Adipocyte (in vitro differentiated cells): ENCODE results near the gene TM7SF3.
"Not testable (repeated sequence)": the region's sequence is repeated elsewhere in the genome, so short reads cannot be mapped to it uniquely, and the experiment has no call there.

Experiments used
- DNase-seq: peaks from one replicate; pipeline ENCODE4 v3.0.0-alpha.2; 2015; ENCODE audit warnings: low read depth
- H3K27me3 ChIP-seq: replicated peaks from 2 replicates; pipeline ENCODE4 v1.7.0; 2013; ENCODE audit warnings: mild to moderate bottlenecking, low read length, moderate library complexity; ENCODE audit not compliant: control insufficient read depth, insufficient read depth
- H3K36me3 ChIP-seq: 2 replicates; pipeline ENCODE4 v1.7.0; 2013; ENCODE audit warnings: low read length, mild to moderate bottlenecking, moderate library complexity; ENCODE audit not compliant: control insufficient read depth, insufficient read depth, severe bottlenecking
- H3K4me1 ChIP-seq: 2 replicates; pipeline ENCODE4 v1.7.0; 2013; ENCODE audit warnings: mild to moderate bottlenecking, low read length, moderate library complexity; ENCODE audit not compliant: control insufficient read depth, insufficient read depth
- H3K4me3 ChIP-seq: 2 replicates; pipeline ENCODE4 v1.7.0; 2013; ENCODE audit warnings: mild to moderate bottlenecking, low read length, moderate library complexity
- H3K9ac ChIP-seq: 2 replicates; pipeline ENCODE4 v1.7.0; 2013; ENCODE audit warnings: mild to moderate bottlenecking, low read length, moderate library complexity
- H3K9me3 ChIP-seq: 2 replicates; pipeline ENCODE4 v1.7.0; 2013; ENCODE audit warnings: mild to moderate bottlenecking, low read length, moderate library complexity; ENCODE audit not compliant: control insufficient read depth

The TM7SF3 gene

GRCh38 chr12:27014085-27014858 is at the start of gene TM7SF3:
Gene TM7SF3, minus strand, starts transcription at chr12:27014384. Its CDS starts 216 bp downstream, at chr12:27014168.
- Histone ChIP-seq H3K27me3 (no peaks in the 10 kb centered on the region), H3K9ac (peak within 1 kb of the TSS; percentile 93), H3K4me3 (peak within 1 kb of the TSS; percentile 99), H3K9me3 (no peaks in the 10 kb centered on the region), H3K4me1 (peaks cover 10% of the 10 kb centered on the region), H3K36me3 (no peaks in the 10 kb centered on the region)
- peak; percentile 97 for DNase-seq

DNA sequence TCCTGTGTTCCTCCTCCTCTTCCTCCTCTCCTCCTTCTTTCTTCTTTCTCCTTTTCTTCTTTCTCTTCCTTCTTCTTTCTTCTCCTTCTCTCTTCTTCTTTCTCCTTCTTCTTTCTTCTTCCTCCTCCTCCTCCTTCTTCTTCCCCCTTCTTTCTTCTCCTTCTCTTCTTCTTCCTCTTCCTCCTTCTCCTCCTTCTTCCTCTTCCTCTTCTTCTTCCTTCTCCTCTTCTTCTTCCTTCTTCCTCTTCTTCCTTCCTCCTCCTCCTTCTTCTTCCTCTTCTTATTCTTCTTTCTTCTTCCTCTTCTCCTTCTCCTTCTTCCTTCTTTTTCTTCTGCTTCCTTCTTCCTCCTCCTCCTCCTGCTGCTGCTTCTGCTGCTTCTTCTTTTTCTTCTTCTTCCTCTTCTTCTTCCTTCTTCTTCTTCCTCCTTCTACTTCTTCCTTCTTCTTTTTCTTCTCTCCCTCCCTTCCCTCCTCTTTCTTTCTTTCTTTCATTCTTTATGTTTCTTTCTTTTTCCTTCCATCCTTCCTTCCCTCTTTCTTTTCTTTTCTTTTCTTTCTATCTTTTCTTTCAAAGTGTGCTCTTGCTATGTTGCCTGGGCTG is 49.2 kb upstream of the TM7SF3 start:
- peaks cover 8% of the 10 kb centered on the region for H3K9me3 ChIP-seq
- no peak overlapping the region for H3K9ac ChIP-seq
- no peak overlapping the region for H3K4me3 ChIP-seq
- peaks cover 2% of the 10 kb centered on the region for H3K4me1 ChIP-seq
- no peaks in the 10 kb centered on the region for H3K36me3 ChIP-seq
- no peaks in the 10 kb centered on the region for H3K27me3 ChIP-seq
- DNase-seq, result no peak

GRCh38 chr12:27061317-27061716 is 47.1 kb upstream of the TM7SF3 start:
- no peak for DNase-seq
- H3K9me3 ChIP-seq, result peaks cover 8% of the 10 kb centered on the region
- no peaks in the 10 kb centered on the region for H3K36me3 ChIP-seq
- H3K27me3 ChIP-seq, result no peaks in the 10 kb centered on the region
- no peak overlapping the region for H3K9ac ChIP-seq
- H3K4me1 ChIP-seq, result peaks cover 2% of the 10 kb centered on the region
- H3K4me3 ChIP-seq, result no peak overlapping the region

DNA sequence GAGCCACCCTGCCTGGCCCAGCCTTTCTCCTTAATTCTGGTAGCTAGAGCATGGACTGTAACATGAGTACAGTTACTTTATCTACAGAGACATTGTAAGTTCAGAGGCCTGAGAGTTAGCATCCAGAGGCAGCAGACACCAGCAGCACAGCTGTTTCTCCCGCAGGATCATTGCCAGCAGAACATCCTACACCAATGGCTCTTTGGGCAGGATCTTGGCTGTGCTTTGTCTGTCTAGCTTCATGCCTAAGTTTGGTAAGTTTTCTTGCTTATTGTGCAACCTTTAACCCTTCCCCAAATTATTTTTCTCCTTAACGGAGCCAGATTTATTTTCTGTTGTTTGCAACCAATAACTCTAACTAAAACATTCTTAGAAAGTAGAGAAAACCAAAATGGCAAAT is 46.6 kb upstream of the TM7SF3 start:
- Histone ChIP-seq H3K4me3 (no peak overlapping the region), H3K9me3 (peaks cover 8% of the 10 kb centered on the region), H3K36me3 (no peaks in the 10 kb centered on the region), H3K9ac (no peak overlapping the region), H3K27me3 (no peaks in the 10 kb centered on the region), H3K4me1 (peaks cover 2% of the 10 kb centered on the region)
- DNase-seq, result no peak

DNA sequence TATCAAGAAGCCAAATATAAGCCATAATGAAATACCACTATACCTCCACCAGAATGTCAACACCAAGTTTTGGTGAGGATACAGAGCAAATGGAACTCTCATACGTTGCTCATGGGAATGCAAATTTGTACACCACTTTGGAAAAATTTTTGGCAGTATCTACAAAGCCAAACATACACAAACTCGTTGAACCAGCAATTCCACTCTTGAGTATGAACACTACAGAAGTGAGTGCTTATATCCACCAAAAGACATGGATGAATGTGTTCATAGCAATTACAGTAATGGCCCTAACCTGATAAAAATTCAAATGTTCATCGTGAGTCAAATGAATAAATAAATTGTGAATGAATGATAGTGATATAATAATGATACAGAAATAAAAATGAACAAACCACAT is 43.4 kb upstream of the TM7SF3 start:
- no peak overlapping the region for H3K4me3 ChIP-seq
- no peaks in the 10 kb centered on the region for H3K36me3 ChIP-seq
- H3K9me3 ChIP-seq, result peaks cover 8% of the 10 kb centered on the region
- H3K27me3 ChIP-seq, result no peaks in the 10 kb centered on the region
- H3K9ac ChIP-seq, result no peak overlapping the region
- no peaks in the 10 kb centered on the region for H3K4me1 ChIP-seq
- no peak for DNase-seq

DNA sequence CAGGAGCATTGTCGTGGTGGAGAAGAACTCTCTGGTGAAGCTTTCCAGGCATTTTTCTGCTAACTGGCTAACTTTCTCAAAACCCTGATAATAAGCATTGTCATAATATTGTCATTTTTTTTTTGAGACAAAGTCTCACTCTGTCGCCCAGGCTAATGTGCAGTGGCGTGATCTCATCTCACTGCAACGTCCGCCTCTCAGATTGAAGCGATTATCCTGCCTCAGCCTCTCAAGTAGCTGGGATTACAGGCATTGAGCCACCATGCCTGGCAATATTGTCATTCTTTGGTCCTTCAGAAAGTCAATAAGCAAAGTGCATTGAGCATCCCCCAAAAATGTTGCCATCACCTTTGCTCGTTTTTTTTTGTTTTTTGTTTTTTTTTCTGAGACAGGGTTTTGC is 41.8 kb upstream of the TM7SF3 start:
- Histone ChIP-seq H3K36me3 (no peaks in the 10 kb centered on the region), H3K27me3 (no peaks in the 10 kb centered on the region), H3K9ac (no peak overlapping the region), H3K4me3 (no peak overlapping the region), H3K4me1 (no peaks in the 10 kb centered on the region), H3K9me3 (peaks cover under 1% of the 10 kb centered on the region)
- no peak for DNase-seq

GRCh38 chr12:27052742-27053141 is 38.6 kb upstream of the TM7SF3 start:
- no peak overlapping the region for H3K4me3 ChIP-seq
- no peaks in the 10 kb centered on the region for H3K27me3 ChIP-seq
- peaks cover 8% of the 10 kb centered on the region for H3K4me1 ChIP-seq
- H3K36me3 ChIP-seq, result no peaks in the 10 kb centered on the region
- no peak for DNase-seq
- no peaks in the 10 kb centered on the region for H3K9me3 ChIP-seq
- no peak overlapping the region for H3K9ac ChIP-seq

GRCh38 chr12:27052176-27052575 is 38.0 kb upstream of the TM7SF3 start:
- H3K27me3 ChIP-seq, result no peaks in the 10 kb centered on the region
- no peaks in the 10 kb centered on the region for H3K9me3 ChIP-seq
- no peak overlapping the region for H3K4me3 ChIP-seq

GRCh38 chr12:27048822-27049752 is 34.9 kb upstream of the TM7SF3 start:
- DNase-seq, result peak; percentile 66
- H3K36me3 ChIP-seq, result no peaks in the 10 kb centered on the region
- H3K9me3 ChIP-seq, result no peaks in the 10 kb centered on the region
- no peak overlapping the region for H3K4me3 ChIP-seq
- H3K4me1 ChIP-seq, result peaks cover 8% of the 10 kb centered on the region
- H3K27me3 ChIP-seq, result no peaks in the 10 kb centered on the region
- H3K9ac ChIP-seq, result no peak overlapping the region

More at GRCh38 chr12:27052176-27052575, 38.0 kb upstream of the TM7SF3 start:
- no peaks in the 10 kb centered on the region for H3K36me3 ChIP-seq
- no peak overlapping the region for H3K9ac ChIP-seq
- DNase-seq, result no peak
- peaks cover 8% of the 10 kb centered on the region for H3K4me1 ChIP-seq

- H3K9me3 ChIP-seq, H3K4me1 ChIP-seq, DNase-seq, H3K4me3 ChIP-seq, H3K27me3 ChIP-seq, H3K9ac ChIP-seq: not testable (repeated sequence)
- peaks cover 15% of the 10 kb centered on the region for H3K36me3 ChIP-seq
Measured at GRCh38 chr12:27042018-27042417, 27.8 kb upstream of the TM7SF3 start.

- not testable (repeated sequence) for H3K4me3 ChIP-seq, DNase-seq, H3K9me3 ChIP-seq, H3K4me1 ChIP-seq, H3K9ac ChIP-seq, H3K27me3 ChIP-seq
- H3K36me3 ChIP-seq, result peaks cover 15% of the 10 kb centered on the region
Measured at GRCh38 chr12:27040637-27041036, 26.5 kb upstream of the TM7SF3 start.
